Measurements from ENCODE around the gene PRUNE2. TPM values are rescaled to one million over a fixed set of nuclear protein-coding genes. Genes with fewer than 3 reads are reported as not detected.

Gene PRUNE2
- total RNA-seq, 1 donor, result 80.0 TPM

- no peak for TF ChIP-seq CTCF (IDR thresholded peaks at IDR 0.05; ENCODE audit: extremely low read depth, low read depth, low read length)
- no peak overlapping the region for H3K27ac ChIP-seq (ENCODE audit: low read depth, low read length)
- no peak overlapping the region for H2AFZ ChIP-seq (ENCODE audit: low read length)
- H3K4me1 ChIP-seq (ENCODE audit: insufficient read depth, low read length), result peaks cover 22% of the 10 kb centered on the region
- no peaks in the 10 kb centered on the region for H3K9me3 ChIP-seq (ENCODE audit: low read depth, low read length)
- no peaks in the 10 kb centered on the region for H3K36me3 ChIP-seq (ENCODE audit: insufficient read depth, low read length)
- no peaks in the 10 kb centered on the region for H4K20me1 ChIP-seq (ENCODE audit: insufficient read depth, low read length)
- H3K4me3 ChIP-seq (ENCODE audit: insufficient read depth, low read length), result no peak overlapping the region
- H3K27me3 ChIP-seq (ENCODE audit: insufficient read depth, low read length), result no peaks in the 10 kb centered on the region
- DNase-seq (ENCODE audit: insufficient read length, low spot score, missing footprints), result no peak
- no peak overlapping the region for H3K4me2 ChIP-seq (ENCODE audit: insufficient read depth, low read length)
- no peaks in the 10 kb centered on the region for H3K79me2 ChIP-seq (ENCODE audit: insufficient read depth, low read length)
Observed at GRCh38 chr9:76697554-76697953, 208.4 kb downstream of the PRUNE2 start.

DNA sequence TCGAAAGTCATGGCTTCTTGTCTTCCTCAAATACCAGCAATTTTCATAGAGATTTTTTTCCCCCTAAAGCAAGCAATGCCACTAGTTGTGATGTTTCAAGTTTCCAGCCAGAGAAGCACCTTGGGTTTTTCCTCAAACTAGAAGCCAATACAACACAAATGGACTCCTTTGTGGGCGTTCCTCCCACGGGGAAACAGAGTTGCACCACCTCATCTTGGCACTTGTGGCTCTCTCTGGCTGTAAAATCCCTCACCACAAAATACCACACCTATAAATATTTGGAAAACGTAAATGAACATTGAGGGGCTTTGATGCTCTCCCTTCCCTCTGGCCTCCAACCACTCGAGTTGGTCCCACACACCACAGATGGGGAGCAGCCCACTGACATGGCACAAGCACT is 208.8 kb downstream of the PRUNE2 start:
- DNase-seq (ENCODE audit: insufficient read length, low spot score, missing footprints), result no peak
- Histone ChIP-seq H4K20me1 (ENCODE audit: insufficient read depth, low read length) (no peaks in the 10 kb centered on the region), H3K27ac (ENCODE audit: low read depth, low read length) (no peak overlapping the region), H2AFZ (ENCODE audit: low read length) (no peak overlapping the region), H3K4me1 (ENCODE audit: insufficient read depth, low read length) (peaks cover 24% of the 10 kb centered on the region), H3K27me3 (ENCODE audit: insufficient read depth, low read length) (no peaks in the 10 kb centered on the region), H3K79me2 (ENCODE audit: insufficient read depth, low read length) (no peaks in the 10 kb centered on the region), H3K4me2 (ENCODE audit: insufficient read depth, low read length) (no peak overlapping the region), H3K36me3 (ENCODE audit: insufficient read depth, low read length) (no peaks in the 10 kb centered on the region), H3K9me3 (ENCODE audit: low read depth, low read length) (no peaks in the 10 kb centered on the region), H3K4me3 (ENCODE audit: insufficient read depth, low read length) (no peak overlapping the region)
- no peak for TF ChIP-seq CTCF (IDR thresholded peaks at IDR 0.05; ENCODE audit: extremely low read depth, low read depth, low read length)

GRCh38 chr9:76693912-76694311 is 212.0 kb downstream of the PRUNE2 start:
- H3K4me2 ChIP-seq (ENCODE audit: insufficient read depth, low read length), result no peak overlapping the region
- H3K27ac ChIP-seq (ENCODE audit: low read depth, low read length), result no peak overlapping the region
- H3K79me2 ChIP-seq (ENCODE audit: insufficient read depth, low read length), result no peaks in the 10 kb centered on the region
- no peaks in the 10 kb centered on the region for H3K36me3 ChIP-seq (ENCODE audit: insufficient read depth, low read length)
- H4K20me1 ChIP-seq (ENCODE audit: insufficient read depth, low read length), result no peaks in the 10 kb centered on the region
- no peak for DNase-seq (ENCODE audit: insufficient read length, low spot score, missing footprints)
- TF ChIP-seq CTCF (IDR thresholded peaks at IDR 0.05; ENCODE audit: extremely low read depth, low read depth, low read length), result no peak
- no peak overlapping the region for H2AFZ ChIP-seq (ENCODE audit: low read length)
- no peaks in the 10 kb centered on the region for H3K27me3 ChIP-seq (ENCODE audit: insufficient read depth, low read length)
- H3K9me3 ChIP-seq (ENCODE audit: low read depth, low read length), result no peaks in the 10 kb centered on the region
- H3K4me1 ChIP-seq (ENCODE audit: insufficient read depth, low read length), result peaks cover 9% of the 10 kb centered on the region
- no peak overlapping the region for H3K4me3 ChIP-seq (ENCODE audit: insufficient read depth, low read length)

GRCh38 chr9:76692458-76693129 is 213.3 kb downstream of the PRUNE2 start:
- peak overlapping the region; percentile 70 for H3K4me2 ChIP-seq (ENCODE audit: insufficient read depth, low read length)
- no peak overlapping the region for H3K27ac ChIP-seq (ENCODE audit: low read depth, low read length)
- no peaks in the 10 kb centered on the region for H3K36me3 ChIP-seq (ENCODE audit: insufficient read depth, low read length)
- no peak for DNase-seq (ENCODE audit: insufficient read length, low spot score, missing footprints)
- no peaks in the 10 kb centered on the region for H3K9me3 ChIP-seq (ENCODE audit: low read depth, low read length)
- peak overlapping the region; percentile 72 for H2AFZ ChIP-seq (ENCODE audit: low read length)
- peak overlapping the region; percentile 65 for H3K4me3 ChIP-seq (ENCODE audit: insufficient read depth, low read length)
- TF ChIP-seq CTCF (IDR thresholded peaks at IDR 0.05; ENCODE audit: extremely low read depth, low read depth, low read length), result no peak
- peaks cover 22% of the 10 kb centered on the region for H3K4me1 ChIP-seq (ENCODE audit: insufficient read depth, low read length)
- no peaks in the 10 kb centered on the region for H3K79me2 ChIP-seq (ENCODE audit: insufficient read depth, low read length)
- H4K20me1 ChIP-seq (ENCODE audit: insufficient read depth, low read length), result no peaks in the 10 kb centered on the region
- no peaks in the 10 kb centered on the region for H3K27me3 ChIP-seq (ENCODE audit: insufficient read depth, low read length)

Data from osteoblast (primary cell).